GF-D8 (cell line): ENCODE data around the gene SMNDC1.
A peak's percentile ranks its signal among the peaks of the same experiment; 100 is the strongest.
"Not testable (repeated sequence)": the region's sequence is repeated elsewhere in the genome, so short reads cannot be mapped to it uniquely, and the experiment has no call there.

Experiments
- DNase-seq: peaks from one replicate; lab custom pipeline; 2025; lab: John Stamatoyannopoulos, UW

SMNDC1 gene

GRCh38 chr10:110304780-110305421 is at the start of gene SMNDC1:
Gene SMNDC1 (minus strand): TSS chr10:110304920. CDS start chr10:110303587, 1,333 bp downstream.
- DNase-seq = peak; percentile 88

GRCh38 chr10:110354322-110354766 is 49.6 kb upstream of the SMNDC1 start:
- DNase-seq = no peak

GRCh38 chr10:110353244-110354119 is 48.8 kb upstream of the SMNDC1 start:
- DNase-seq = no peak

GRCh38 chr10:110352930-110353243 is 48.2 kb upstream of the SMNDC1 start:
- no peak for DNase-seq

GRCh38 chr10:110350812-110351211 is 46.1 kb upstream of the SMNDC1 start:
- DNase-seq = no peak

- no peak for DNase-seq
Observed at GRCh38 chr10:110349831-110350230, 45.1 kb upstream of the SMNDC1 start.

GRCh38 chr10:110349386-110349785 is 44.7 kb upstream of the SMNDC1 start:
- no peak for DNase-seq

GRCh38 chr10:110348336-110348735 is 43.6 kb upstream of the SMNDC1 start:
- no peak for DNase-seq

GRCh38 chr10:110346914-110347313 is 42.2 kb upstream of the SMNDC1 start:
- DNase-seq = no peak

GRCh38 chr10:110345286-110345685 is 40.6 kb upstream of the SMNDC1 start:
- DNase-seq = no peak

- no peak for DNase-seq
Observed at GRCh38 chr10:110344622-110345021, 39.9 kb upstream of the SMNDC1 start.

GRCh38 chr10:110343947-110344346 is 39.2 kb upstream of the SMNDC1 start:
- DNase-seq = no peak

GRCh38 chr10:110340816-110341215 is 36.1 kb upstream of the SMNDC1 start:
- DNase-seq = no peak

GRCh38 chr10:110340122-110340521 is 35.4 kb upstream of the SMNDC1 start:
- DNase-seq = no peak

- no peak for DNase-seq
Observed at GRCh38 chr10:110337906-110338305, 33.2 kb upstream of the SMNDC1 start.

- no peak for DNase-seq
Observed at GRCh38 chr10:110337401-110337800, 32.7 kb upstream of the SMNDC1 start.

GRCh38 chr10:110336111-110336721 is 31.5 kb upstream of the SMNDC1 start:
- no peak for DNase-seq

- DNase-seq = peak; percentile 53
Observed at GRCh38 chr10:110335314-110336064, 30.8 kb upstream of the SMNDC1 start.

GRCh38 chr10:110334061-110334656 is 29.4 kb upstream of the SMNDC1 start:
- DNase-seq = no peak

- not testable (repeated sequence) for DNase-seq
Observed at GRCh38 chr10:110331226-110331795, 26.6 kb upstream of the SMNDC1 start.

GRCh38 chr10:110330675-110331074 is 26.0 kb upstream of the SMNDC1 start:
- no peak for DNase-seq
